Mesothelial cell of epicardium (in vitro differentiated cells): ENCODE data around the gene VAT1L. TPM values are rescaled to one million over a fixed set of nuclear protein-coding genes. Genes with fewer than 3 reads are reported as not detected.

Source experiments
- DNase-seq, 2 experiments: peaks; one replicate each; pipeline ENCODE4 v3.0.0; 2021; ENCODE audit warnings: low spot score in 2 of 2; ENCODE audit not compliant: unreplicated experiment in 2 of 2
- H3K27ac Mint-ChIP-seq: 2 replicates; pipeline ENCODE4 v1.8.0; 2021; ENCODE audit warnings: mixed read lengths
- H3K27me3 Mint-ChIP-seq: 2 replicates; pipeline ENCODE4 v1.8.0; 2021; ENCODE audit warnings: low read depth, mixed read lengths
- H3K36me3 Mint-ChIP-seq: 2 replicates; pipeline ENCODE4 v1.8.0; 2021; ENCODE audit warnings: mixed read lengths
- H3K4me1 Mint-ChIP-seq: 2 replicates; pipeline ENCODE4 v1.8.0; 2021; ENCODE audit warnings: mixed read lengths
- H3K4me3 Mint-ChIP-seq: 2 replicates; pipeline ENCODE4 v1.8.0; 2021; ENCODE audit warnings: mild to moderate bottlenecking, moderate library complexity, mixed read lengths
- H3K9me3 Mint-ChIP-seq: 2 replicates; pipeline ENCODE4 v1.8.0; 2021; ENCODE audit warnings: mixed read lengths
- CTCF ChIP-seq: fragments of 200-600 bp; sonication (generic); IDR thresholded peaks from one replicate; pipeline ENCODE4 v1.5.0; 2021; ENCODE audit warnings: antibody characterized with exemption; ENCODE audit not compliant: unreplicated experiment
- total RNA-seq: library from RNA; stranded (reverse); gene quantifications from 3 replicates; pipeline ENCODE4 v1.2.1, GENCODE V29; 2021

VAT1L gene
- total RNA-seq, 1 donor from 2014 or later, result 6.3 TPM

- Mint-ChIP-seq H3K4me1 (peaks cover 6% of the 10 kb centered on the region), H3K27me3 (no peaks in the 10 kb centered on the region), H3K9me3 (no peaks in the 10 kb centered on the region), H3K27ac (no peak overlapping the region), H3K36me3 (no peaks in the 10 kb centered on the region), H3K4me3 (no peak overlapping the region)
- TF ChIP-seq CTCF, result no peak
- DNase-seq, result no peak
These were observed 12.2 kb upstream of the VAT1L start for GRCh38 chr16:77775911-77776909.

GRCh38 chr16:77777745-77778144 is 10.6 kb upstream of the VAT1L start:
- H3K27ac Mint-ChIP-seq, result no peak overlapping the region

GRCh38 chr16:77780378-77780837 is 8.0 kb upstream of the VAT1L start:
- H3K9me3 Mint-ChIP-seq, result no peaks in the 10 kb centered on the region
- H3K4me3 Mint-ChIP-seq, result no peak overlapping the region
- H3K27ac Mint-ChIP-seq, result peak overlapping the region; percentile 50
- H3K36me3 Mint-ChIP-seq, result no peaks in the 10 kb centered on the region
- DNase-seq, result no peak
- no peak for TF ChIP-seq CTCF
- peaks cover 6% of the 10 kb centered on the region for H3K4me1 Mint-ChIP-seq
- H3K27me3 Mint-ChIP-seq, result no peaks in the 10 kb centered on the region

More at GRCh38 chr16:77777745-77778144, 10.6 kb upstream of the VAT1L start:
- no peak overlapping the region for H3K4me3 Mint-ChIP-seq
- no peaks in the 10 kb centered on the region for H3K36me3 Mint-ChIP-seq
- no peaks in the 10 kb centered on the region for H3K9me3 Mint-ChIP-seq
- no peaks in the 10 kb centered on the region for H3K27me3 Mint-ChIP-seq
- no peak for TF ChIP-seq CTCF
- DNase-seq, result no peak
- peaks cover 6% of the 10 kb centered on the region for H3K4me1 Mint-ChIP-seq

- no peak overlapping the region for H3K4me3 Mint-ChIP-seq
- no peak for TF ChIP-seq CTCF
- H3K9me3 Mint-ChIP-seq, result no peaks in the 10 kb centered on the region
- H3K27me3 Mint-ChIP-seq, result peaks cover 3% of the 10 kb centered on the region
- H3K36me3 Mint-ChIP-seq, result no peaks in the 10 kb centered on the region
- H3K27ac Mint-ChIP-seq, result no peak overlapping the region
- peaks cover 6% of the 10 kb centered on the region for H3K4me1 Mint-ChIP-seq
- no peak for DNase-seq
These were observed 7.3 kb upstream of the VAT1L start for GRCh38 chr16:77781091-77781490.

- no peaks in the 10 kb centered on the region for H3K9me3 Mint-ChIP-seq
These were observed 5.7 kb upstream of the VAT1L start for GRCh38 chr16:77782694-77783093.

More at GRCh38 chr16:77782694-77783093, 5.7 kb upstream of the VAT1L start:
- Mint-ChIP-seq H3K36me3 (no peaks in the 10 kb centered on the region), H3K27me3 (peaks cover 17% of the 10 kb centered on the region), H3K4me1 (peaks cover 6% of the 10 kb centered on the region), H3K4me3 (no peak overlapping the region), H3K27ac (no peak overlapping the region)
- no peak for DNase-seq
- peak; percentile 13 for TF ChIP-seq CTCF
